ENCODE results near the gene FICD. TPM values are rescaled to one million over a fixed set of nuclear protein-coding genes. Genes with fewer than 3 reads are reported as not detected.

FICD gene
- polyA plus RNA-seq, 3 donors: 1.00 to 1.9 (median 1.6) TPM

GRCh38 chr12:108531929-108532848 is 17.1 kb downstream of the FICD start:
- Histone ChIP-seq H3K4me2 (replicated peaks; ENCODE audit: extremely low read depth, low read length, poor library complexity, severe bottlenecking) (no peak overlapping the region), H3K9ac (ENCODE audit: insufficient read depth, low read length, poor library complexity, severe bottlenecking) (no peak overlapping the region), H3K27me3 (ENCODE audit: control insufficient read depth in 2 of 2, insufficient read depth in 2 of 2, low read length in 2 of 2) (no peaks in the 10 kb centered on the region), H3K79me2 (ENCODE audit: insufficient read depth, low read length) (no peaks in the 10 kb centered on the region), H3K4me3 (replicated peaks in 1 of 3; ENCODE audit: low read depth in 2 of 3, low read length in 3 of 3) (no peak overlapping the region), H4K20me1 (ENCODE audit: insufficient read depth, low read length) (peaks cover under 1% of the 10 kb centered on the region), H3K27ac (ENCODE audit: low read depth in 1 of 2, low read length in 2 of 2) (no peak overlapping the region), H2AFZ (ENCODE audit: insufficient read depth, low read depth, low read length, poor library complexity, severe bottlenecking) (no peak overlapping the region), H3K4me1 (ENCODE audit: control insufficient read depth in 1 of 2, insufficient read depth in 2 of 2, low read length in 2 of 2) (no peaks in the 10 kb centered on the region), H3K9me3 (replicated peaks in 1 of 2; ENCODE audit: control insufficient read depth in 1 of 2, insufficient read depth in 1 of 2, low read length in 2 of 2) (no peaks in the 10 kb centered on the region), H3K36me3 (replicated peaks in 1 of 2; ENCODE audit: control insufficient read depth in 1 of 2, insufficient read depth in 2 of 2, low read length in 2 of 2) (peaks cover 89 to 100% of the 10 kb centered on the region in 2 donors)
- TF ChIP-seq, protein P1, sequence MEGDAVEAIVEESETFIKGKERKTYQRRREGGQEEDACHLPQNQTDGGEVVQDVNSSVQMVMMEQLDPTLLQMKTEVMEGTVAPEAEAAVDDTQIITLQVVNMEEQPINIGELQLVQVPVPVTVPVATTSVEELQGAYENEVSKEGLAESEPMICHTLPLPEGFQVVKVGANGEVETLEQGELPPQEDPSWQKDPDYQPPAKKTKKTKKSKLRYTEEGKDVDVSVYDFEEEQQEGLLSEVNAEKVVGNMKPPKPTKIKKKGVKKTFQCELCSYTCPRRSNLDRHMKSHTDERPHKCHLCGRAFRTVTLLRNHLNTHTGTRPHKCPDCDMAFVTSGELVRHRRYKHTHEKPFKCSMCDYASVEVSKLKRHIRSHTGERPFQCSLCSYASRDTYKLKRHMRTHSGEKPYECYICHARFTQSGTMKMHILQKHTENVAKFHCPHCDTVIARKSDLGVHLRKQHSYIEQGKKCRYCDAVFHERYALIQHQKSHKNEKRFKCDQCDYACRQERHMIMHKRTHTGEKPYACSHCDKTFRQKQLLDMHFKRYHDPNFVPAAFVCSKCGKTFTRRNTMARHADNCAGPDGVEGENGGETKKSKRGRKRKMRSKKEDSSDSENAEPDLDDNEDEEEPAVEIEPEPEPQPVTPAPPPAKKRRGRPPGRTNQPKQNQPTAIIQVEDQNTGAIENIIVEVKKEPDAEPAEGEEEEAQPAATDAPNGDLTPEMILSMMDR (IDR thresholded peaks at IDR 0.05): no peak
- Mint-ChIP-seq H3K9me3 (no peaks in the 10 kb centered on the region), H3K36me3 (peaks cover 81 to 97% of the 10 kb centered on the region in 2 donors), H3K27ac (peak overlapping the region in 1 of 7 donors; percentile 52), H3K4me1 (no peaks in the 10 kb centered on the region), H3K27me3 (ENCODE audit: low read depth in 3 of 3) (no peaks in the 10 kb centered on the region), H3K4me3 (no peak overlapping the region)
- 100% methylated on average over 5 of the region's 15 CpGs for WGBS (ENCODE audit: insufficient coverage)
- no peak for DNase-seq
- intact Hi-C loops (cut with micrococcal nuclease): no loop called here

DNA sequence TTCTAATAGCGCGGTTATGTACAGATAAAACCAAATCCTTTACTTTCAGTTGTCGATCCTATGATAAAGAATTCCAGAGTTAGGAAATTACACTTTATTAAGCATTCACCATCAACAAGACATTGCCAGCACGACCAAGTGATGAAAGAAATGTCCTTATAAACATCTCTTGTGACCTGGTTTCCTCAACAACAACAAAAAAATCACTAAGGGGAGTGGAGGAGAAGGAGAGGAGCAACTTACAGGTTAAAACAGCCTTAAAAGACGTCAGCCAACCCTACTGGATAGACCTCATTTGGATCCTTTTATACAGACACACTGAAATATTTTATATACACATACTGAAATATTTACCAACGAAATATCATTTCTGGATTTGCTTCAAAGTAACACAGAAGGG is 23.1 kb downstream of the FICD start:
- no peak overlapping the region for H2AFZ ChIP-seq (ENCODE audit: insufficient read depth, low read depth, low read length, poor library complexity, severe bottlenecking)
- H3K79me2 ChIP-seq (ENCODE audit: insufficient read depth, low read length): peaks cover 38% of the 10 kb centered on the region
- H3K4me2 ChIP-seq (replicated peaks; ENCODE audit: extremely low read depth, low read length, poor library complexity, severe bottlenecking): no peak overlapping the region
- H3K36me3 ChIP-seq (replicated peaks in 1 of 2; ENCODE audit: control insufficient read depth in 1 of 2, insufficient read depth in 2 of 2, low read length in 2 of 2): peaks cover 74 to 88% of the 10 kb centered on the region in 2 donors
- H3K27me3 ChIP-seq (ENCODE audit: control insufficient read depth in 2 of 2, insufficient read depth in 2 of 2, low read length in 2 of 2): no peaks in the 10 kb centered on the region
- WGBS (ENCODE audit: insufficient coverage): no CpG with 5 or more reads among the region's 6 CpGs
- DNase-seq: no peak
- H3K4me1 ChIP-seq (ENCODE audit: control insufficient read depth in 1 of 2, insufficient read depth in 2 of 2, low read length in 2 of 2): peaks cover 14 to 16% of the 10 kb centered on the region in 2 donors
- H3K4me3 ChIP-seq (replicated peaks in 1 of 3; ENCODE audit: low read depth in 2 of 3, low read length in 3 of 3): no peak overlapping the region
- TF ChIP-seq, protein P1 (IDR thresholded peaks at IDR 0.05): no peak
- Mint-ChIP-seq H3K36me3 (peaks cover 74 to 88% of the 10 kb centered on the region in 2 donors), H3K27me3 (ENCODE audit: low read depth in 3 of 3) (no peaks in the 10 kb centered on the region), H3K4me3 (no peak overlapping the region), H3K27ac (peak overlapping the region in 1 of 7 donors; percentile 58), H3K4me1 (peaks cover 18% of the 10 kb centered on the region), H3K9me3 (no peaks in the 10 kb centered on the region)
- no peaks in the 10 kb centered on the region for H3K9me3 ChIP-seq (replicated peaks in 1 of 2; ENCODE audit: control insufficient read depth in 1 of 2, insufficient read depth in 1 of 2, low read length in 2 of 2)
- peaks cover 7% of the 10 kb centered on the region for H4K20me1 ChIP-seq (ENCODE audit: insufficient read depth, low read length)
- H3K9ac ChIP-seq (ENCODE audit: insufficient read depth, low read length, poor library complexity, severe bottlenecking): no peak overlapping the region
- no peak overlapping the region for H3K27ac ChIP-seq (ENCODE audit: low read depth in 1 of 2, low read length in 2 of 2)
- intact Hi-C loops (cut with micrococcal nuclease): no loop called here

Data from CD14-positive monocyte (primary cell).